ENCODE data around the gene GH1.
"Not testable (repeated sequence)": the region's sequence is repeated elsewhere in the genome, so short reads cannot be mapped to it uniquely, and the experiment has no call there.

The GH1 gene

GRCh38 chr17:63892316-63893037 is 26.2 kb downstream of the GH1 start:
- H3K9ac ChIP-seq (ENCODE audit: low read length in 2 of 2); H3K9me3 ChIP-seq (ENCODE audit: control insufficient read depth in 2 of 2, low read length in 2 of 2); H3K27me3 ChIP-seq (ENCODE audit: control insufficient read depth in 1 of 2, insufficient read depth in 2 of 2, low read length in 2 of 2); H3K4me1 ChIP-seq (ENCODE audit: control insufficient read depth, insufficient read depth, low read length); H3K4me3 ChIP-seq (ENCODE audit: low read length in 2 of 2); H3K36me3 ChIP-seq (ENCODE audit: control insufficient read depth in 2 of 2, insufficient read depth in 2 of 2, low read length in 2 of 2); H3K27ac ChIP-seq (ENCODE audit: low read length): not testable (repeated sequence)

- H3K4me1 ChIP-seq (ENCODE audit: control insufficient read depth, insufficient read depth, low read length); H3K36me3 ChIP-seq (ENCODE audit: control insufficient read depth in 2 of 2, insufficient read depth in 2 of 2, low read length in 2 of 2); H3K9me3 ChIP-seq (ENCODE audit: control insufficient read depth in 2 of 2, low read length in 2 of 2); H3K4me3 ChIP-seq (ENCODE audit: low read length in 2 of 2); H3K9ac ChIP-seq (ENCODE audit: low read length in 2 of 2); H3K27me3 ChIP-seq (ENCODE audit: control insufficient read depth in 1 of 2, insufficient read depth in 2 of 2, low read length in 2 of 2); H3K27ac ChIP-seq (ENCODE audit: low read length): not testable (repeated sequence)
Observed at GRCh38 chr17:63889026-63889848, 29.4 kb downstream of the GH1 start.

DNA sequence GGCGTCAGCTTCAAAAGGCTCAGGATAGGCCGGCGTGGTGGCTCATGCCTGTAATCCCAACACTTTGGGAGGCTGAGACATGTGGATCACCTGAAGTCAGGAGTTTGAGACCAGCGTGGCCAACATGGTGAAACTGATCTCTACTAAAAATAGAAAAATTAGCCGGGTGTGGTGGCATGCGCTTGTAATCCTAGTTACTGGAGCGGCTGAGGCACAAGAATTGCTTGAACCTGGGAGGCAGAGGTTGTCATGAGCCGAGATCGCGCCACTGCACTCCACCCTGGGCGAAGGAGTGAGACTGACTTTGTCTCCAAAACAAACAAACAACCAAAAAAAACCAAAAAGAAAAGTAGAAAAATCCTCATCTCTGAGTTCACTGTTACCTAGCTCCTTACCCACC is 33.5 kb downstream of the GH1 start:
- not testable (repeated sequence) for H3K27ac ChIP-seq (ENCODE audit: low read length); H3K9ac ChIP-seq (ENCODE audit: low read length in 2 of 2); H3K27me3 ChIP-seq (ENCODE audit: control insufficient read depth in 1 of 2, insufficient read depth in 2 of 2, low read length in 2 of 2); H3K9me3 ChIP-seq (ENCODE audit: control insufficient read depth in 2 of 2, low read length in 2 of 2); H3K4me3 ChIP-seq (ENCODE audit: low read length in 2 of 2); H3K4me1 ChIP-seq (ENCODE audit: control insufficient read depth, insufficient read depth, low read length); H3K36me3 ChIP-seq (ENCODE audit: control insufficient read depth in 2 of 2, insufficient read depth in 2 of 2, low read length in 2 of 2)

GRCh38 chr17:63882626-63883126 is 36.0 kb downstream of the GH1 start:
- H3K27me3 ChIP-seq (ENCODE audit: control insufficient read depth in 1 of 2, insufficient read depth in 2 of 2, low read length in 2 of 2); H3K9ac ChIP-seq (ENCODE audit: low read length in 2 of 2); H3K4me1 ChIP-seq (ENCODE audit: control insufficient read depth, insufficient read depth, low read length); H3K4me3 ChIP-seq (ENCODE audit: low read length in 2 of 2); H3K9me3 ChIP-seq (ENCODE audit: control insufficient read depth in 2 of 2, low read length in 2 of 2); H3K36me3 ChIP-seq (ENCODE audit: control insufficient read depth in 2 of 2, insufficient read depth in 2 of 2, low read length in 2 of 2); H3K27ac ChIP-seq (ENCODE audit: low read length): not testable (repeated sequence)

DNA sequence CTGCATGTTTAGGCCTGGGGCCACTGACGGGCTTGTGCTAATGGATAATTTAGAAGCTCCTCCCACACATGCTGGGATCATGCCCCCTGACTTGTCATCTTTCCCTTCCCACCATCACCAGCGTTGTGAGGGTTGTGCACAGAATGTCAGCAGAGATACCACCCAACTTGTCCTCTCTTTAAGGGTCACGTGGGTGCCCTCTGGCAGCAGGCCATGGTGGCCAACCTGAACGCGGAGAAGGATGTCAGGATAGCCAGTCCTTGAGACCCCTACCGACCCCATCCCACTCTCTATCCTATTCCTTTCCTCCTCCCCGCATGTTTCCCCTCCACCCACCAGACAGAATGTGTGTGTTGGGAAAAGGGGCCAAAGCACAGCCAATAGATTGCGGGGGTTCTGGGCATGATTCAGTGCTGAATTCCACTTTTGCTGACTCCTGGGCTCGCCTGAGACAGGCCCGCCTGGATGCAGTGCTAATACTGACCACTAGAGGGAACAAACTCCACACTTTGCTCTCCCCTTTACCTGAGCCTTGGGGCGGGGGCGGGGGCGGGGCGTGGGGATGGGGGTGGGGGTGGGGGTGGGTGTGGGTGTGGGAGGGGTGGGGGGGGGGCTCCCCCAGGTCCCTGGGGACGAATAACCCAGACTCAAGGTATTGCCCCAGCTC is 36.6 kb downstream of the GH1 start, which contains the start of gene GH2:
TSS of gene GH2 (minus strand) at position 10 of the 667 bp plus-strand sequence. CDS start 143 bp downstream, outside the sequence.
- no peak within 1 kb of the TSS for H3K4me3 ChIP-seq (ENCODE audit: low read length in 2 of 2)
- H3K27me3 ChIP-seq (ENCODE audit: control insufficient read depth in 1 of 2, insufficient read depth in 2 of 2, low read length in 2 of 2): no peaks in the 10 kb centered on the region
- H3K9ac ChIP-seq (ENCODE audit: low read length in 2 of 2): no peak within 1 kb of the TSS
- no peaks in the 10 kb centered on the region for H3K4me1 ChIP-seq (ENCODE audit: control insufficient read depth, insufficient read depth, low read length)
- H3K36me3 ChIP-seq (ENCODE audit: control insufficient read depth in 2 of 2, insufficient read depth in 2 of 2, low read length in 2 of 2): no peaks in the 10 kb centered on the region
- H3K9me3 ChIP-seq (ENCODE audit: control insufficient read depth in 2 of 2, low read length in 2 of 2): no peaks in the 10 kb centered on the region
- H3K27ac ChIP-seq (ENCODE audit: low read length): no peak within 1 kb of the TSS

- H3K9me3 ChIP-seq (ENCODE audit: control insufficient read depth in 2 of 2, low read length in 2 of 2); H3K4me3 ChIP-seq (ENCODE audit: low read length in 2 of 2); H3K27ac ChIP-seq (ENCODE audit: low read length); H3K27me3 ChIP-seq (ENCODE audit: control insufficient read depth in 1 of 2, insufficient read depth in 2 of 2, low read length in 2 of 2); H3K36me3 ChIP-seq (ENCODE audit: control insufficient read depth in 2 of 2, insufficient read depth in 2 of 2, low read length in 2 of 2); H3K9ac ChIP-seq (ENCODE audit: low read length in 2 of 2); H3K4me1 ChIP-seq (ENCODE audit: control insufficient read depth, insufficient read depth, low read length): not testable (repeated sequence)
Observed at GRCh38 chr17:63881337-63881736, 37.3 kb downstream of the GH1 start.

- no peaks in the 10 kb centered on the region for H3K36me3 ChIP-seq (ENCODE audit: control insufficient read depth in 2 of 2, insufficient read depth in 2 of 2, low read length in 2 of 2)
- no peak overlapping the region for H3K27ac ChIP-seq (ENCODE audit: low read length)
- no peaks in the 10 kb centered on the region for H3K27me3 ChIP-seq (ENCODE audit: control insufficient read depth in 1 of 2, insufficient read depth in 2 of 2, low read length in 2 of 2)
- H3K4me3 ChIP-seq (ENCODE audit: low read length in 2 of 2): no peak overlapping the region
- no peaks in the 10 kb centered on the region for H3K4me1 ChIP-seq (ENCODE audit: control insufficient read depth, insufficient read depth, low read length)
- no peaks in the 10 kb centered on the region for H3K9me3 ChIP-seq (ENCODE audit: control insufficient read depth in 2 of 2, low read length in 2 of 2)
- no peak overlapping the region for H3K9ac ChIP-seq (ENCODE audit: low read length in 2 of 2)
Observed at GRCh38 chr17:63880706-63881105, 37.9 kb downstream of the GH1 start.

DNA sequence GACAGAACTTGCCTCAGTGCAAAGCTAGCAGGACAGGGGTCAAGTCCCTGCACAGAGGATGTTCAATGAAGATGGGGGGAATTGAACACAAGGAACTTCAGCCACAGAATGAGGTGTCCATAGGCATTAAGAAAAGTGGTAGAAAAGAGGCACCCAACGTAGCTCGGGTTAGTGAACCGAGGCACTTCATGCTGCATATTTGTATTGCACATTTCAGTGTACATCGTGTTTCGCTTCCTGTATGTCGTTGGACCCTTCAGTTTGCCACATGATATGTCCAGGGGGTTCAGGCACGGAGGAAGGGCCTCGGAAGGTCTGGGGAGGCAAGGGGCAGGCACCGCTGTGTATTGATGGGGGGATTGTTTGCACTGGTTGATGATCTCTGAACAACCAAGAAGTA is 40.2 kb downstream of the GH1 start:
- not testable (repeated sequence) for H3K4me3 ChIP-seq (ENCODE audit: low read length in 2 of 2); H3K4me1 ChIP-seq (ENCODE audit: control insufficient read depth, insufficient read depth, low read length); H3K9me3 ChIP-seq (ENCODE audit: control insufficient read depth in 2 of 2, low read length in 2 of 2); H3K27ac ChIP-seq (ENCODE audit: low read length); H3K36me3 ChIP-seq (ENCODE audit: control insufficient read depth in 2 of 2, insufficient read depth in 2 of 2, low read length in 2 of 2); H3K9ac ChIP-seq (ENCODE audit: low read length in 2 of 2); H3K27me3 ChIP-seq (ENCODE audit: control insufficient read depth in 1 of 2, insufficient read depth in 2 of 2, low read length in 2 of 2)

GRCh38 chr17:63874693-63875092 is 43.9 kb downstream of the GH1 start:
- not testable (repeated sequence) for H3K9ac ChIP-seq (ENCODE audit: low read length in 2 of 2); H3K4me1 ChIP-seq (ENCODE audit: control insufficient read depth, insufficient read depth, low read length); H3K36me3 ChIP-seq (ENCODE audit: control insufficient read depth in 2 of 2, insufficient read depth in 2 of 2, low read length in 2 of 2); H3K4me3 ChIP-seq (ENCODE audit: low read length in 2 of 2); H3K9me3 ChIP-seq (ENCODE audit: control insufficient read depth in 2 of 2, low read length in 2 of 2); H3K27me3 ChIP-seq (ENCODE audit: control insufficient read depth in 1 of 2, insufficient read depth in 2 of 2, low read length in 2 of 2); H3K27ac ChIP-seq (ENCODE audit: low read length)

DNA sequence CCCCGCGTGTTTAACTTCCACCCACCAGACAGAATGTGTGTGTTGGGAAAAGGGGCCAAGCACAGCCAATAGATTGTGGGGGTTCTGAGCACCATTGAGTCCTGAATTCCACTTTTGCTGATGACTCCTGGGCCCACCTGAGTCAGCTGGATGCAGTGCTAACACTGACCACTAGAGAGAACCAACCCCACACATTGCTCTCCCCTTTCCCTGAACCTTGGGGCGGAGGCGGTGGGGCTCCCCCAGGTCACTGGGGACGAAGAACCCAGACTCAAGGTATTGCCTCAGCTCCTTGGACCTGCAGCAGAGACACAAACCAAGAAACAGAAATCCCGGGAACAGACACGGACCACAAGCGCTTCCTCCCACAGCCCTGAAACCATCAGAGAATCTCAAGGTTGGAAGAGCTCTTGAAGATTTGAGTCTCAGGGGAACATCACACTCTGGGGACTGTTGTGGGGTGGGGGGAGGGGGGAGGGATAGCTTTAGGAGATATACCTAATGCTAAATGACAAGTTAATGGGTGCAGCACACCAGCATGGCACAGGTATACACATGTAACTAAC is 44.5 kb downstream of the GH1 start:
- not testable (repeated sequence) for H3K4me3 ChIP-seq (ENCODE audit: low read length in 2 of 2); H3K4me1 ChIP-seq (ENCODE audit: control insufficient read depth, insufficient read depth, low read length); H3K9me3 ChIP-seq (ENCODE audit: control insufficient read depth in 2 of 2, low read length in 2 of 2); H3K27ac ChIP-seq (ENCODE audit: low read length); H3K36me3 ChIP-seq (ENCODE audit: control insufficient read depth in 2 of 2, insufficient read depth in 2 of 2, low read length in 2 of 2); H3K27me3 ChIP-seq (ENCODE audit: control insufficient read depth in 1 of 2, insufficient read depth in 2 of 2, low read length in 2 of 2); H3K9ac ChIP-seq (ENCODE audit: low read length in 2 of 2)

Data from stomach smooth muscle (tissue), 2 donors.